KMS-11 (cell line): ENCODE measurements around the gene MEIS1.

Source experiments
- H2AFZ ChIP-seq: fragments of 200-600 bp; sonication (generic); 2 replicates; pipeline ENCODE4 v1.6.1; 2016; ENCODE audit warnings: antibody characterized with exemption, mixed run types, low read depth
- H3K27ac ChIP-seq: fragments of 200-600 bp; sonication (generic); 2 replicates; pipeline ENCODE4 v1.6.1; 2016; ENCODE audit warnings: mild to moderate bottlenecking, mixed run types
- H3K27me3 ChIP-seq: fragments of 200-600 bp; sonication (generic); 2 replicates; pipeline ENCODE4 v1.6.1; 2017; ENCODE audit warnings: mild to moderate bottlenecking, low read depth, mixed run types, moderate library complexity; ENCODE audit not compliant: insufficient read depth
- H3K36me3 ChIP-seq: fragments of 200-600 bp; sonication (generic); 2 replicates; pipeline ENCODE4 v1.6.1; 2017; ENCODE audit warnings: mild to moderate bottlenecking, mixed run types; ENCODE audit not compliant: insufficient read depth
- H3K4me1 ChIP-seq: fragments of 200-600 bp; sonication (generic); 2 replicates; pipeline ENCODE4 v1.6.1; 2016; ENCODE audit warnings: mild to moderate bottlenecking, low read depth, mixed run types; ENCODE audit not compliant: poor library complexity, severe bottlenecking
- H3K4me2 ChIP-seq: fragments of 200-600 bp; sonication (generic); 2 replicates; pipeline ENCODE4 v1.7.0; 2016; ENCODE audit warnings: mild to moderate bottlenecking, mixed run types
- H3K4me3 ChIP-seq: fragments of 200-600 bp; sonication (generic); IDR thresholded peaks from 2 replicates; pipeline ENCODE4 v1.6.1; 2017; ENCODE audit warnings: low read depth, low read length, mixed read lengths; ENCODE audit not compliant: insufficient read depth
- H3K79me2 ChIP-seq: fragments of 200-600 bp; sonication (generic); 2 replicates; pipeline ENCODE4 v1.6.1; 2016; ENCODE audit warnings: low read depth, mixed run types; ENCODE audit not compliant: insufficient read depth
- H3K9ac ChIP-seq: fragments of 200-600 bp; sonication (generic); 2 replicates; pipeline ENCODE4 v1.6.1; 2016; ENCODE audit warnings: mild to moderate bottlenecking, mixed run types
- H4K20me1 ChIP-seq: fragments of 200-600 bp; sonication (generic); 2 replicates; pipeline ENCODE4 v1.6.1; 2016; ENCODE audit warnings: mild to moderate bottlenecking, mixed run types; ENCODE audit not compliant: insufficient read depth
- TF ChIP-seq, protein P1 (sequence below): fragments of 200-600 bp; sonication (generic); conservative IDR thresholded peaks from 2 replicates; pipeline ENCODE4 v1.6.1; 2017; ENCODE audit warnings: low read depth, mild to moderate bottlenecking, antibody characterized with exemption, low read length, moderate library complexity, mixed read lengths

MEIS1 gene

DNA sequence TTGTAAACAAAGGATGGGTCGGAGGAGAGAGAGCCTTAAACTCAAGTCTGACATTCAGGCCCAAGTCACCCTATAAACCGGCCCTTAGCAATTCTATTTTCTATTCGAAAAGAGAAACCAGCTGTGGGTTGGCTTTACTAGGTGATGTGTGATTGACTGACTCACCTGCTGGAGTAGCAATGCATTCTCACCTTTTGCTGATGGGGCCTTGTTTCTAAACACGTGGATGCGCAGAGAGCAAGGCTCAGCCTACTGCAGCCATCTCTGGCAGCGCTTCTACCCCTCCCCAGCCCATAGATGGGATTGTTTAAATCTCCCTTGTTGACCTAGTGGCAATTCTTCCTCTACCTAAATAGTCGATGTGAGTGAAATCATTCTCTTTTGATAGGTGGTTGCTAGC is 138.5 kb downstream of the MEIS1 start:
- H3K4me1 ChIP-seq = peaks cover 6% of the 10 kb centered on the region
- H2AFZ ChIP-seq = no peak overlapping the region
- H3K4me2 ChIP-seq = no peak overlapping the region
- H3K27ac ChIP-seq = no peak overlapping the region
- no peaks in the 10 kb centered on the region for H3K36me3 ChIP-seq
- no peaks in the 10 kb centered on the region for H4K20me1 ChIP-seq
- H3K9ac ChIP-seq = no peak overlapping the region
- H3K27me3 ChIP-seq = no peaks in the 10 kb centered on the region
- no peak overlapping the region for H3K4me3 ChIP-seq
- H3K79me2 ChIP-seq = no peaks in the 10 kb centered on the region
- TF ChIP-seq, protein P1, sequence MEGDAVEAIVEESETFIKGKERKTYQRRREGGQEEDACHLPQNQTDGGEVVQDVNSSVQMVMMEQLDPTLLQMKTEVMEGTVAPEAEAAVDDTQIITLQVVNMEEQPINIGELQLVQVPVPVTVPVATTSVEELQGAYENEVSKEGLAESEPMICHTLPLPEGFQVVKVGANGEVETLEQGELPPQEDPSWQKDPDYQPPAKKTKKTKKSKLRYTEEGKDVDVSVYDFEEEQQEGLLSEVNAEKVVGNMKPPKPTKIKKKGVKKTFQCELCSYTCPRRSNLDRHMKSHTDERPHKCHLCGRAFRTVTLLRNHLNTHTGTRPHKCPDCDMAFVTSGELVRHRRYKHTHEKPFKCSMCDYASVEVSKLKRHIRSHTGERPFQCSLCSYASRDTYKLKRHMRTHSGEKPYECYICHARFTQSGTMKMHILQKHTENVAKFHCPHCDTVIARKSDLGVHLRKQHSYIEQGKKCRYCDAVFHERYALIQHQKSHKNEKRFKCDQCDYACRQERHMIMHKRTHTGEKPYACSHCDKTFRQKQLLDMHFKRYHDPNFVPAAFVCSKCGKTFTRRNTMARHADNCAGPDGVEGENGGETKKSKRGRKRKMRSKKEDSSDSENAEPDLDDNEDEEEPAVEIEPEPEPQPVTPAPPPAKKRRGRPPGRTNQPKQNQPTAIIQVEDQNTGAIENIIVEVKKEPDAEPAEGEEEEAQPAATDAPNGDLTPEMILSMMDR = no peak

DNA sequence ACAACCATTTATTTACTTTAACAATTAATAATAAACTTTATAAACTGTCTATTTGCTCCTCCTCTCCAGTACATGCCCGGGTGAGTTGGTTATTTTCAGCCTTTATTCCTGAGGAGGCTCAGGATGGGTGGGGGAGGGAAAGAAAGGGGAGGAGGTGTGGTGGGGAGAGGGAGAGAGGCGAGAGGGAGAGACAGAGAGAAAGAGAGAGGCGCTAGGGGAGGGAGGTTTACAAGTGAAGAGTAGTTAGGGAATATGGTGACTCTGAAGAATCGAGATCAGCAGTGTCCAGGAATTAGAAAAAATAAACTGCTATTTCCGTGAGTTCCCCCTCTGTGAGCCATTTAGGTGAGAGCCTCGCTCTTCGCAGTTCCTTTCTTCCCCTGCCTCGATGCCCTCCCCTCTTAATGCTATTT is 138.9 kb downstream of the MEIS1 start:
- no peak overlapping the region for H3K27ac ChIP-seq
- no peaks in the 10 kb centered on the region for H3K36me3 ChIP-seq
- no peak overlapping the region for H3K4me3 ChIP-seq
- H3K4me1 ChIP-seq = peaks cover 6% of the 10 kb centered on the region
- H3K79me2 ChIP-seq = no peaks in the 10 kb centered on the region
- H4K20me1 ChIP-seq = no peaks in the 10 kb centered on the region
- no peak overlapping the region for H2AFZ ChIP-seq
- H3K27me3 ChIP-seq = no peaks in the 10 kb centered on the region
- H3K9ac ChIP-seq = no peak overlapping the region
- no peak overlapping the region for H3K4me2 ChIP-seq
- TF ChIP-seq, protein P1 = no peak

DNA sequence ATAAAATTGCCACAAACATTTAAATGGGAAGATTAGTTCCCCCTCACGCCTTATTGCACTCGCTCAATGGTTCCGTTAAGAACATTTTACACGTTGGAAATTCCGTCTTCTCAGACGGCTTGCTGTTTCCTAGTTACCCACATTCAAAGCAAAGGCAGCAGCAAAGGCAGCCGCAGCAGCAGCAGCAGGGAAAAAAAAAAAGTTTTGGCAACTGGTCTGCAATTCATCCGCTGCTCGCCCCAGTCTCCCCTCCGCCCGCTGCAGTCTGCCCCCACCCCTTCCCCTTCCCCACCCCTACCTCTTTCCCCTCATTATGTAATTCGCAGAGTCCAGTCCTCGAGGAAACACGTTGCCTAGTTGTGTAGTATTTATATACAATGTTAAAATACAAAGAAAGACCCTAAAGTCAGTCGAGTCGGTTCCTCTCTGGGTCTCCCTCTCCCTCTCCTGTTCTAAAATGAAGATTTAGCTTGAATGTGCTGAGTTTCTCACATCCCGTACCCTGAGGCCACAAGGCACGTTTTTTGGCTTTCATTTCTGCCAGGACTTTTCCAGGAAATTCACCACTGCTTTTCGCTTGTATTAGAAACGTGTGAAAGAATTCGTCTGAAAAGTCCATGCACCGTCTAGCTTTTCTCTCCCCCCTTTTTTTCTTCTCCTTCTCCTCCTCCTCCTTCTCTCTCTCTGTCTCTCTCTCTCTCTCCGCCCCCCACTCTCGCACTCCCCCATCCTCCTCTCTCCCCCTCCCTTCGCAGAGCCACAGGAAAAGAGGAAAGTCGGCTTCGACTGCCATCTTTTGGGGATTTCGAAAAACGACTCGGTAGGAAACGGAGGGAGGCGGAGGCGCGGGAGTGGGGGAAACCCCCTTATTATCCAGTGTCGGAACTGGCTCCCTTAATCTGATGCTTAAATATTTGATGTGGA is 140.0 kb downstream of the MEIS1 start:
- peak overlapping the region; percentile 42; the same call in 1 of the 2 replicates for H3K27ac ChIP-seq
- H3K36me3 ChIP-seq = no peaks in the 10 kb centered on the region
- no peaks in the 10 kb centered on the region for H3K27me3 ChIP-seq
- H3K79me2 ChIP-seq = no peaks in the 10 kb centered on the region
- peak overlapping the region; percentile 91 for H3K4me3 ChIP-seq
- no peaks in the 10 kb centered on the region for H3K4me1 ChIP-seq
- peak overlapping the region; percentile 67 for H3K4me2 ChIP-seq
- TF ChIP-seq, protein P1 = peak; percentile 56
- H2AFZ ChIP-seq = peak overlapping the region; percentile 64
- peak overlapping the region; percentile 61 for H3K9ac ChIP-seq
- no peaks in the 10 kb centered on the region for H4K20me1 ChIP-seq

DNA sequence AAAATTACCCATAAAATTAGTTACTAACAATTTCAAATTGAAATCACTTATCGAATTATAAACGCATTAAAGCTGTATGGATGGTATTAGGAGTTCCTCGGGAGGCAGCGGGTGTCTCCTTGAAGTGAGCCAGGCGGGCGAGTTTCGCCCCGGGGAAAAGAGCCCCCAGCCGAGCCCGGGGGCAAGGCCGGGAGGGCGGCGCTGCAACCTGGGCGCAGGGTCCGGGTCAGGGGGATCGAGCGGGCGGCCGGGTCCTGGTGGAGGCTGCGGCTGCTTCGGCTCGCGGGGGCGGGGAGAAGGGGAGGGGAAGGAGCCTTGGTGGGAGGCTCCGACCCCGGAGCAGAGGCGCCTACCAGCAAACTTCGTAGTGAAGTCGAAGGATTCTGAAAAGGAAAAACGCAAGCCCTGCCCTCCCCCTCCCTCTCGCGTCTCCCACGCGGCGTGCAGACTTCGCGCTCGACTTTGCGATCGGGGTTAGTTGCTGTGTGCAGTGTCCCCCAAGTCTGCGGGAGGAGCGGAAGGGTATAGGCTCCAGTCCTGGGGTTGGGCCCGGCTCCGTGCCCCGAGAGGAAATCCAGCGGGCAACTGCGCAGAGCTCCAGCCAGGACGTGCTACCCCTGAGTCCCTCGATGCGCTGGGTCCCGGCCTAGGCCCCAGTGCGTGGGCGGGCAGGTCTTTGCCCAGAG is 140.8 kb downstream of the MEIS1 start:
- Histone ChIP-seq H3K79me2 (no peaks in the 10 kb centered on the region), H3K4me3 (peak overlapping the region; percentile 63), H3K4me1 (no peaks in the 10 kb centered on the region), H3K36me3 (no peaks in the 10 kb centered on the region), H3K27me3 (no peaks in the 10 kb centered on the region), H3K4me2 (peak overlapping the region; percentile 36), H2AFZ (peak overlapping the region; percentile 64), H3K27ac (no peak overlapping the region), H4K20me1 (no peaks in the 10 kb centered on the region), H3K9ac (peak overlapping the region; percentile 61; the same call in 1 of the 2 replicates)
- TF ChIP-seq, protein P1 = peak; percentile 11; the same call in 1 of the 2 replicates
